K562 (cell line): ENCODE results near the gene PCBP3. TPM values are rescaled to one million over a fixed set of nuclear protein-coding genes. Genes with fewer than 3 reads are reported as not detected.
A peak's percentile ranks its signal among the peaks of the same experiment; 100 is the strongest.

Experiments used
- ATAC-seq: fragments of 200-7000 bp; cut with Tn5 transposase; 3 replicates; pipeline ENCODE4 v1.9.1; 2020; ENCODE audit warnings: moderate library complexity
- BruUV-seq: library from RNA; stranded (reverse); fragments of 400-500 nt; replicated peaks from 2 replicates; lab custom pipeline; 2021; lab: Mats Ljungman, UMichigan
- CTCF ChIA-PET: fragments of 300-600 bp; formaldehyde crosslinking; extraction: SDS; loops from one replicate; lab custom pipeline; 2021; ENCODE audit warnings: low intra/inter-chr PET ratio; lab: Yijun Ruan, JAX
- POLR2A ChIA-PET: fragments of 300-600, 350-650 bp; sonication (Branson Sonifier 250); formaldehyde crosslinking; extraction: SDS; loops from one replicate; lab custom pipeline; 2021; ENCODE audit warnings: antibody characterized with exemption, inconsistent platforms; lab: Yijun Ruan, JAX
- DNase-seq, 4 experiments: peaks; one replicate each; pipeline versions ENCODE4 v3.0.0 to v3.0.0-alpha.2; 2011 to 2018; ENCODE audit warnings: low spot score in 3 of 4, mixed read lengths in 3 of 4; ENCODE audit errors: extremely low read depth in 1 of 4
- FAIRE-seq: peaks from 2 replicates; lab custom pipeline; 2011; peaks lifted over from hg19 to GRCh38; lab: Jason Lieb, UNC
- H2AFZ ChIP-seq: 2 replicates; pipeline ENCODE4 v1.6.0; 2011; ENCODE audit warnings: low read depth, low read length, control low read depth, inconsistent platforms
- H3K27ac ChIP-seq: fragments of 200-600 bp; 3 replicates; pipeline ENCODE4 v1.8.0; 2011; ENCODE audit warnings: low read depth, mild to moderate bottlenecking, control low read depth, inconsistent platforms, low read length, moderate library complexity, mixed read lengths; ENCODE audit errors: extremely low read depth
- H3K27me3 ChIP-seq, 2 experiments: fragments of 300-600 bp in 1 of 2; 2 replicates in 1 of 2; 3 replicates in 1 of 2; pipeline versions ENCODE4 v1.6.0 to v1.8.0; 2011; ENCODE audit warnings: inconsistent platforms in 2 of 2, low read length in 2 of 2, mild to moderate bottlenecking in 1 of 2, mixed read lengths in 1 of 2, moderate library complexity in 1 of 2; ENCODE audit not compliant: control insufficient read depth in 2 of 2, insufficient read depth in 2 of 2
- H3K36me3 ChIP-seq: fragments of 300-600 bp; 3 replicates; pipeline ENCODE4 v1.8.0; 2011; ENCODE audit warnings: mild to moderate bottlenecking, low read length, inconsistent platforms; ENCODE audit not compliant: control insufficient read depth, insufficient read depth
- H3K4me1 ChIP-seq, 2 experiments: fragments of 200-600 bp in 1 of 2; replicated peaks in 1 of 2; 2 replicates in 1 of 2; 3 replicates in 1 of 2; pipeline versions ENCODE4 v1.5.1 to v1.8.0; 2011; ENCODE audit warnings: inconsistent platforms in 2 of 2, low read length in 2 of 2, mild to moderate bottlenecking in 1 of 2, mixed read lengths in 1 of 2, moderate library complexity in 1 of 2; ENCODE audit not compliant: control insufficient read depth in 2 of 2, insufficient read depth in 2 of 2
- H3K4me2 ChIP-seq: 2 replicates; pipeline ENCODE4 v1.6.1; 2011; ENCODE audit warnings: low read length, control low read depth, inconsistent platforms, mixed read lengths; ENCODE audit not compliant: insufficient read depth
- H3K4me3 ChIP-seq: fragments of 200-600 bp; sonication (generic), shearing (Covaris generic); 2 replicates; pipeline ENCODE4 v1.5.1; 2016; ENCODE audit warnings: control low read depth, inconsistent platforms
- H3K79me2 ChIP-seq: fragments of 200-600 bp; 3 replicates; pipeline ENCODE4 v1.8.0; 2011; ENCODE audit warnings: low read length, inconsistent platforms; ENCODE audit not compliant: control insufficient read depth, insufficient read depth
- H3K9ac ChIP-seq, 2 experiments: 2 replicates each; pipeline versions ENCODE4 v1.6.0 to v1.6.1; 2011; ENCODE audit warnings: low read depth in 2 of 2, low read length in 2 of 2, control low read depth in 1 of 2, inconsistent platforms in 1 of 2, mild to moderate bottlenecking in 1 of 2, mixed read lengths in 1 of 2; ENCODE audit not compliant: insufficient read depth in 1 of 2
- H3K9me1 ChIP-seq: one replicate; pipeline ENCODE4 v1.6.0; 2011; ENCODE audit warnings: inconsistent platforms, mild to moderate bottlenecking, low read length, moderate library complexity; ENCODE audit not compliant: control insufficient read depth, insufficient read depth
- H3K9me3 ChIP-seq: replicated peaks from 2 replicates; pipeline ENCODE4 v1.5.1; 2011; ENCODE audit warnings: low read depth, low read length, inconsistent platforms; ENCODE audit not compliant: control insufficient read depth, insufficient read depth
- H4K20me1 ChIP-seq: replicated peaks from 2 replicates; pipeline ENCODE4 v1.6.1; 2011; ENCODE audit warnings: low read length, inconsistent platforms, mixed read lengths; ENCODE audit not compliant: control insufficient read depth, insufficient read depth
- CXXC5 ChIP-seq: fragments of 250-450 bp; sonication (Bioruptor Pico); IDR thresholded peaks from 2 replicates; pipeline ENCODE4 v1.8.0; 2022; ENCODE audit warnings: inconsistent platforms, mild to moderate bottlenecking, moderate library complexity
- EP300 ChIP-seq: IDR thresholded peaks from 2 replicates; pipeline ENCODE4 v1.6.1; 2012; ENCODE audit warnings: low read length, improper control_type of control experiment
- KLF1 ChIP-seq: fragments of 450-650 bp; IDR thresholded peaks from 2 replicates; pipeline ENCODE4 v1.6.1; 2016; ENCODE audit warnings: missing genetic modification characterization, missing compliant biosample characterization
- L3MBTL2 ChIP-seq: fragments of 450-650 bp; IDR thresholded peaks from 2 replicates; pipeline ENCODE4 v1.6.1; 2016; ENCODE audit warnings: mild to moderate bottlenecking, moderate library complexity
- MYBL2 ChIP-seq, 2 experiments: fragments of 450-650 bp in 1 of 2; sonication (generic) in 1 of 2; formaldehyde crosslinking in 1 of 2; IDR thresholded peaks; 2 replicates each; pipeline versions ENCODE4 v1.6.1 to v1.8.1; 2017 to 2022; ENCODE audit warnings: borderline replicate concordance in 1 of 2, inconsistent platforms in 1 of 2, low read depth in 1 of 2, mild to moderate bottlenecking in 1 of 2, missing genetic modification reagents in 1 of 2, moderate library complexity in 1 of 2
- PCBP2 ChIP-seq: fragments of 200-400 bp; formaldehyde crosslinking; IDR thresholded peaks from 2 replicates; pipeline ENCODE4 v1.6.1; 2018; ENCODE audit warnings: low read length, low read depth, mild to moderate bottlenecking, moderate library complexity; ENCODE audit not compliant: poor library complexity, severe bottlenecking
- POLR2G ChIP-seq: fragments of 200-400 bp; formaldehyde crosslinking; IDR thresholded peaks from 2 replicates; pipeline ENCODE4 v1.6.1; 2017; ENCODE audit warnings: low read depth, mild to moderate bottlenecking, antibody characterized with exemption, low read length, moderate library complexity
- RBFOX2 ChIP-seq: fragments of 200-400 bp; formaldehyde crosslinking; IDR thresholded peaks from 2 replicates; pipeline ENCODE4 v1.6.1; 2017; ENCODE audit warnings: low read depth, mild to moderate bottlenecking, low read length, moderate library complexity
- RBM15 ChIP-seq: fragments of 200-400 bp; formaldehyde crosslinking; IDR thresholded peaks from 2 replicates; pipeline ENCODE4 v1.6.1; 2018; ENCODE audit warnings: mild to moderate bottlenecking, low read length, moderate library complexity; ENCODE audit not compliant: insufficient read depth
- RBM25 ChIP-seq: fragments of 200-400 bp; formaldehyde crosslinking; IDR thresholded peaks from 2 replicates; pipeline ENCODE4 v1.6.1; 2018; ENCODE audit warnings: low read length, low read depth, moderate library complexity; ENCODE audit not compliant: severe bottlenecking
- RCOR1 ChIP-seq, 2 experiments: IDR thresholded peaks; 2 replicates each; pipeline ENCODE4 v1.6.1; 2012; ENCODE audit warnings: low read depth in 2 of 2, low read length in 2 of 2, borderline replicate concordance in 1 of 2, improper control_type of control experiment in 1 of 2
- THAP7 ChIP-seq: fragments of 250-450 bp; sonication (Bioruptor Pico); IDR thresholded peaks from 2 replicates; pipeline ENCODE4 v1.5.0; 2021
- USF2 ChIP-seq: sonication (generic); formaldehyde crosslinking; IDR thresholded peaks from 2 replicates; pipeline ENCODE4 v1.5.0; 2020; ENCODE audit warnings: missing genetic modification reagents
- ZBTB26 ChIP-seq: fragments of 450-650 bp; formaldehyde crosslinking; IDR thresholded peaks from 2 replicates; pipeline ENCODE4 v1.4.0; 2022; ENCODE audit warnings: missing genetic modification characterization
- ZKSCAN8 ChIP-seq: fragments of 200-800 bp; sonication (Bioruptor generic); IDR thresholded peaks from 2 replicates; pipeline ENCODE4 v1.6.1; 2016; ENCODE audit warnings: missing genetic modification characterization, missing compliant biosample characterization
- ZNF184 ChIP-seq: sonication (generic); formaldehyde crosslinking; IDR thresholded peaks from 2 replicates; pipeline ENCODE4 v1.5.0; 2020; ENCODE audit warnings: missing genetic modification reagents
- WGBS: fragments of 100-300 bp; shearing (Covaris generic); methylation state at CpG from one replicate; pipeline ENCODE4 v1.1.6; 2016; ENCODE audit warnings: low coverage, mixed read lengths; ENCODE audit not compliant: insufficient coverage; ENCODE audit errors: missing lambda C conversion rate; 5-methylcytosine and 5-hydroxymethylcytosine counted together
- in situ Hi-C: fragments of 300-500 bp; cut with MboI; formaldehyde crosslinking; loops from 4 replicates; pipeline ENCODE4 v1.15.0; 2018; ENCODE audit warnings: inconsistent platforms, mixed read lengths
- intact Hi-C: fragments of 100-400 bp; cut with micrococcal nuclease; formaldehyde crosslinking; loops from 2 replicates; pipeline ENCODE4 v1.14.2; 2022
- polyA plus RNA-seq, 8 experiments: library from polyadenylated mRNA; depleted of rRNA in 4 of 8; stranded (reverse) in 5 of 8; unstranded in 3 of 8; fragments of >200 nt; fragmentation: Nextera tagmentation in 2 of 8; fragmentation: Illumina TruSeq in 1 of 8; extraction: Ambion mirVana in 2 of 8; extraction: Trizol in 1 of 8; gene quantifications; 2 replicates each; pipeline versions ENCODE4 v1.2.1 to v1.2.3, GENCODE V29; 2011 to 2014; ENCODE audit warnings: inconsistent platforms in 1 of 8, missing spikeins in 1 of 8
- total RNA-seq, 7 experiments: library from RNA; depleted of rRNA in 6 of 7; stranded (reverse); fragments of >200 nt in 6 of 7; fragmentation: Illumina TruSeq in 2 of 7; extraction: Trizol in 2 of 7; gene quantifications; 2 replicates each; pipeline versions ENCODE4 v1.2.1 to v1.2.3, GENCODE V29; 2011 to 2021; ENCODE audit warnings: low replicate concordance in 1 of 7
- TF ChIP-seq, protein P1 (sequence below): fragments of 450-650 bp; IDR thresholded peaks from 2 replicates; pipeline ENCODE4 v1.6.1; 2017; ENCODE audit warnings: mild to moderate bottlenecking, moderate library complexity

PCBP3 gene
- total and polyA plus RNA-seq, 9 of the 15 experiments (the other 6 are each of a cell fraction or from before 2014, with no cell fraction given), result 0.18 TPM; not detected in 8

GRCh38 chr21:45948576-45949141 is 305.1 kb downstream of the PCBP3 start:
- Histone ChIP-seq H3K9me1 (no peaks in the 10 kb centered on the region), H3K9me3 (no peaks in the 10 kb centered on the region; the same call in 1 of the 2 replicates), H3K27ac (no peak overlapping the region), H3K4me3 (no peak overlapping the region), H2AFZ (peak overlapping the region; percentile 61; the same call in 1 of the 2 replicates), H3K9ac (peak overlapping the region in 1 of 2 experiments; percentile 81; a peak in 2 of 4 replicates), H4K20me1 (peaks cover 5% of the 10 kb centered on the region), H3K79me2 (no peaks in the 10 kb centered on the region), H3K4me1 (peaks cover 8 to 27% of the 10 kb centered on the region in 2 experiments; a peak in 4 of 5 replicates), H3K27me3 (peaks cover 65 to 85% of the 10 kb centered on the region in 2 experiments), H3K4me2 (peak overlapping the region; percentile 55), H3K36me3 (no peaks in the 10 kb centered on the region)
- DNase-seq (peak; percentile 51 to 79 (median 66)), ATAC-seq (peak; percentile 88), FAIRE-seq (peak; percentile 23)
- in situ Hi-C loops (no loop called here), intact Hi-C loops (no loop called here)
- no TSS peak for BruUV-seq
- ChIA-PET POLR2A (interaction anchor here (0.7 to 1.8 kb wide), 4 partner anchors 12 to 375 kb away, joined by 3 to 6 read pairs (median 3); partner anchors contain the start of genes C21orf58 and PCNT), CTCF (no interaction called here)
- WGBS, result under 1% methylated on average over 27 of the region's 29 CpGs
- TF ChIP-seq, protein P1, sequence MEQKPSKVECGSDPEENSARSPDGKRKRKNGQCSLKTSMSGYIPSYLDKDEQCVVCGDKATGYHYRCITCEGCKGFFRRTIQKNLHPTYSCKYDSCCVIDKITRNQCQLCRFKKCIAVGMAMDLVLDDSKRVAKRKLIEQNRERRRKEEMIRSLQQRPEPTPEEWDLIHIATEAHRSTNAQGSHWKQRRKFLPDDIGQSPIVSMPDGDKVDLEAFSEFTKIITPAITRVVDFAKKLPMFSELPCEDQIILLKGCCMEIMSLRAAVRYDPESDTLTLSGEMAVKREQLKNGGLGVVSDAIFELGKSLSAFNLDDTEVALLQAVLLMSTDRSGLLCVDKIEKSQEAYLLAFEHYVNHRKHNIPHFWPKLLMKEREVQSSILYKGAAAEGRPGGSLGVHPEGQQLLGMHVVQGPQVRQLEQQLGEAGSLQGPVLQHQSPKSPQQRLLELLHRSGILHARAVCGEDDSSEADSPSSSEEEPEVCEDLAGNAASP, result peak; percentile 73
- peak; percentile 52 for TF ChIP-seq POLR2G
- no peak for TF ChIP-seq PCBP2
- peak; percentile 65; the same call in 1 of the 2 replicates for TF ChIP-seq EP300
- TF ChIP-seq RCOR1 (IDR thresholded peaks at IDR 0.05; ENCODE audit: borderline replicate concordance in 1 of 2, low read depth in 2 of 2, low read length in 2 of 2), result no peak
- TF ChIP-seq RBM15, result no peak
- TF ChIP-seq ZNF184 (CRISPR knock-in tag), result no peak
- no peak for TF ChIP-seq MYBL2 (IDR thresholded peaks at IDR 0.05; ENCODE audit: low read depth)
- TF ChIP-seq MYBL2 (CRISPR knock-in tag; IDR thresholded peaks at IDR 0.05; ENCODE audit: borderline replicate concordance), result no peak
- no peak for TF ChIP-seq ZBTB26 (CRISPR knock-in tag)
- TF ChIP-seq USF2 (CRISPR knock-in tag), result peak; percentile 41; the same call in 1 of the 2 replicates
- no peak for TF ChIP-seq ZKSCAN8 (CRISPR knock-in tag)
- TF ChIP-seq RBFOX2, result peak; percentile 66
- no peak for TF ChIP-seq THAP7 (CRISPR knock-in tag)
- TF ChIP-seq CXXC5 (CRISPR knock-in tag), result 0 out of 2 replicates have a peak, but pooled peaks have one; percentile 38
- TF ChIP-seq RBM25, result no peak
- TF ChIP-seq KLF1 (tag), result no peak
- peak; percentile 98 for TF ChIP-seq L3MBTL2
